Measurements from ENCODE around the gene CLEC7A.

The CLEC7A gene

GRCh38 chr12:10136637-10137205, 6.7 kb upstream of the CLEC7A start:
- no peak for DNase-seq

GRCh38 chr12:10135126-10135525, 5.1 kb upstream of the CLEC7A start:
- no peak for DNase-seq

- no peak for DNase-seq
Observed at GRCh38 chr12:10132850-10133370, 2.9 kb upstream of the CLEC7A start.

- DNase-seq: no peak
Observed at GRCh38 chr12:10131111-10131690, 1.2 kb upstream of the CLEC7A start.

- no peak for DNase-seq
Observed at GRCh38 chr12:10128687-10129086, 1.3 kb downstream of the CLEC7A start.

- DNase-seq: no peak
Observed at GRCh38 chr12:10126413-10126812, 3.6 kb downstream of the CLEC7A start.

GRCh38 chr12:10122689-10123088, 7.3 kb downstream of the CLEC7A start:
- DNase-seq: no peak

GRCh38 chr12:10121278-10121677, 8.7 kb downstream of the CLEC7A start:
- DNase-seq: no peak

GRCh38 chr12:10119066-10119465, 10.9 kb downstream of the CLEC7A start:
- DNase-seq: no peak

GRCh38 chr12:10115890-10116289, 14.1 kb downstream of the CLEC7A start:
- no peak for DNase-seq

- no peak for DNase-seq
Observed at GRCh38 chr12:10115311-10115710, 14.7 kb downstream of the CLEC7A start.

- no peak for DNase-seq
Observed at GRCh38 chr12:10113920-10114319, 16.1 kb downstream of the CLEC7A start.

GRCh38 chr12:10113075-10113474, 16.9 kb downstream of the CLEC7A start:
- no peak for DNase-seq

GRCh38 chr12:10111451-10111850, 18.5 kb downstream of the CLEC7A start:
- no peak for DNase-seq

GRCh38 chr12:10110256-10110844, 19.6 kb downstream of the CLEC7A start:
- no peak for DNase-seq

GRCh38 chr12:10102322-10102721, 27.7 kb downstream of the CLEC7A start:
- no peak for DNase-seq

- no peak for DNase-seq
Observed at GRCh38 chr12:10101648-10102220, 28.3 kb downstream of the CLEC7A start.

- DNase-seq: no peak
Observed at GRCh38 chr12:10101042-10101579, 28.9 kb downstream of the CLEC7A start.

- DNase-seq: no peak
Observed at GRCh38 chr12:10098791-10099190, 31.2 kb downstream of the CLEC7A start, which contains the start of gene CLEC1A. CLEC1A (minus strand) TSS chr12:10098985; CDS start chr12:10098922, 63 bp downstream.

- DNase-seq: no peak
Observed at GRCh38 chr12:10097521-10097920, 32.5 kb downstream of the CLEC7A start.

- no peak for DNase-seq
Observed at GRCh38 chr12:10095971-10096370, 34.0 kb downstream of the CLEC7A start.

- no peak for DNase-seq
Observed at GRCh38 chr12:10094646-10095395, 35.2 kb downstream of the CLEC7A start.

All from stimulated activated CD4-positive, alpha-beta T cell treated with anti-CD3 and anti-CD28 coated beads, Interleukin-4, amount 100 ng/mL, for 4 hours (primary cell).